Endodermal cell (in vitro differentiated cells): ENCODE results near the gene NR1H4. TPM values are rescaled to one million over a fixed set of nuclear protein-coding genes. Genes with fewer than 3 reads are reported as not detected.
A peak's percentile ranks its signal among the peaks of the same experiment; 100 is the strongest.

Source experiments
- DNase-seq: peaks from one replicate; pipeline ENCODE4 v3.0.0-alpha.2; 2017
- H3K27ac ChIP-seq: 2 replicates; pipeline ENCODE4 v1.5.1; 2013; ENCODE audit warnings: mild to moderate bottlenecking, low read depth, low read length, moderate library complexity
- H3K27me3 ChIP-seq: 2 replicates; pipeline ENCODE4 v1.6.1; 2013; ENCODE audit warnings: mild to moderate bottlenecking, low read length, moderate library complexity; ENCODE audit not compliant: insufficient read depth, control insufficient read depth, poor library complexity, severe bottlenecking
- H3K36me3 ChIP-seq: 2 replicates; pipeline ENCODE4 v1.7.0; 2013; ENCODE audit warnings: mild to moderate bottlenecking, low read length, moderate library complexity; ENCODE audit not compliant: control insufficient read depth, insufficient read depth
- H3K4me1 ChIP-seq: one replicate; pipeline ENCODE4 v1.7.0; 2013; ENCODE audit warnings: low read length; ENCODE audit not compliant: control insufficient read depth, insufficient read depth
- H3K4me3 ChIP-seq: 2 replicates; pipeline ENCODE4 v1.5.1; 2013; ENCODE audit warnings: mild to moderate bottlenecking, low read length, moderate library complexity
- H3K9ac ChIP-seq: 2 replicates; pipeline ENCODE4 v1.6.1; 2013; ENCODE audit warnings: mild to moderate bottlenecking, low read length, moderate library complexity; ENCODE audit not compliant: poor library complexity, severe bottlenecking; ENCODE audit errors: extremely low read depth
- H3K9me3 ChIP-seq: 2 replicates; pipeline ENCODE4 v1.6.1; 2013; ENCODE audit warnings: mild to moderate bottlenecking, low read length, moderate library complexity; ENCODE audit not compliant: control insufficient read depth
- H3K27ac Mint-ChIP-seq: 2 replicates; pipeline ENCODE4 v1.8.0; 2020; ENCODE audit warnings: mixed read lengths
- H3K27me3 Mint-ChIP-seq: 2 replicates; pipeline ENCODE4 v1.8.0; 2021; ENCODE audit warnings: mild to moderate bottlenecking, mixed read lengths; ENCODE audit not compliant: insufficient read depth
- H3K36me3 Mint-ChIP-seq: 2 replicates; pipeline ENCODE4 v1.8.0; 2020; ENCODE audit warnings: low read depth, mixed read lengths
- H3K4me1 Mint-ChIP-seq: 2 replicates; pipeline ENCODE4 v1.8.0; 2020; ENCODE audit warnings: mixed read lengths
- H3K4me3 Mint-ChIP-seq: 2 replicates; pipeline ENCODE4 v1.8.0; 2020; ENCODE audit warnings: mild to moderate bottlenecking, moderate library complexity, mixed read lengths
- H3K9me3 Mint-ChIP-seq: 2 replicates; pipeline ENCODE4 v1.8.0; 2020; ENCODE audit warnings: mild to moderate bottlenecking, mixed read lengths
- WGBS, 2 experiments: methylation state at CpG; one replicate each; pipeline versions ENCODE4 v1.1.5 to v1.1.7; 2013; ENCODE audit warnings: missing lambda C conversion rate in 2 of 2, mixed read lengths in 1 of 2; ENCODE audit not compliant: insufficient coverage in 1 of 2, insufficient read length in 1 of 2; 5-methylcytosine and 5-hydroxymethylcytosine counted together
- total RNA-seq, 2 donors: library from RNA; stranded (reverse); fragmentation: NEBNext Ultra II Directional in 1 of 2; extraction: Animal tissue kit (Norgen Biotek cat#: 25700) in 1 of 2; gene quantifications; 2 replicates in 1 of 2; 3 replicates in 1 of 2; pipeline ENCODE4 v1.2.1, GENCODE V29; 2021
- TF ChIP-seq, protein P1 (sequence below): fragments of 200-600 bp; sonication (generic); conservative IDR thresholded peaks from 2 replicates; pipeline ENCODE4 v1.5.0; 2021; ENCODE audit warnings: antibody characterized with exemption, mild to moderate bottlenecking

The NR1H4 gene
- total RNA-seq, 2 donors from 2014 or later: not detected

DNA sequence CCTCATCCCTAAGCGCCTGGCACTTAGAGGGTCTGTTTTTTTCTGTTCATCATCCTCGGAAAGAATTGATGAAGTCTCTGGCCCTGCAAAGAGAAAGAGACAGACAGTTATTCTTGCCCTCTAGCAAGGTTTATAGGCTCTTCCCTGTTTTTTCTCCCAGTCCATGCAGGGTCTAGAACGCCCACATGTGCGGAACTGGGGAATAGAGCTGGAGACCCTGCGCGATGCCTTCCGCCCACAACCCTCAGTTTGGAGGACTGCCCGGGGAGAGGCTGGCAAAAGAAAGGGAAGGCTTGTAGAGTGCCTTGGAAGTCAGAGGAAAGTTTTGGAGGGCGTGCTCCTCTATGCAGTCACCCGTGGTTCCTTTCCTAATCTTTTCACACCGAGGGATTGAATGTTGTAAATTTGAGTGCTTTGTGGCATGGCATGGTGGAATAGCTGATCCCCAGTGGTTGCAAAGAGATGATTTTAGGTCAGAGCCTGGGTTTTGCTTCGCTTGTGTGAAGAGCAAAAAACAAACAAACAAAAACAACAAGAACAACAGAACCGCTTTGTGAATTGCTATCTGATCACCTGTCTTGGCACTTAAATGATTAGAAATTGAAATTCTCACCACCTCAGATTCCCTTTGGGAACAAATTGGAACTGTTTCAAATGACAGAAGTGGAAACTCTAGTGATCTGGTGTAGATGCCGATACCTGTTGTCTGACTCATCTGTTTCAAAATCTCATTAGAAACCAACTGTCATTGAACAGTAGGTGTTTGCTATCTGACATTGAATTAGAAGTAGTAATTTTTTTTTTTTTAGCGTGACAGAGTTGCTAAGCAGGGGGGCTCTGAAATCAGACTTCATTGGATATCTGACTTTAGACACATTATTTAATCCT, 100.8 kb downstream of the NR1H4 start:
- Histone ChIP-seq H3K9me3 (no peaks in the 10 kb centered on the region), H3K36me3 (no peaks in the 10 kb centered on the region), H3K9ac (peak overlapping the region; percentile 54), H3K27me3 (peaks cover 16% of the 10 kb centered on the region), H3K4me3 (peak overlapping the region; percentile 91), H3K4me1 (no peaks in the 10 kb centered on the region), H3K27ac (no peak overlapping the region)
- Mint-ChIP-seq H3K4me1 (peaks cover 18% of the 10 kb centered on the region), H3K27ac (peak overlapping the region; percentile 97), H3K9me3 (no peaks in the 10 kb centered on the region), H3K4me3 (peak overlapping the region; percentile 88), H3K36me3 (no peaks in the 10 kb centered on the region), H3K27me3 (peaks cover 23% of the 10 kb centered on the region)
- DNase-seq: peak; percentile 78
- TF ChIP-seq, protein P1, sequence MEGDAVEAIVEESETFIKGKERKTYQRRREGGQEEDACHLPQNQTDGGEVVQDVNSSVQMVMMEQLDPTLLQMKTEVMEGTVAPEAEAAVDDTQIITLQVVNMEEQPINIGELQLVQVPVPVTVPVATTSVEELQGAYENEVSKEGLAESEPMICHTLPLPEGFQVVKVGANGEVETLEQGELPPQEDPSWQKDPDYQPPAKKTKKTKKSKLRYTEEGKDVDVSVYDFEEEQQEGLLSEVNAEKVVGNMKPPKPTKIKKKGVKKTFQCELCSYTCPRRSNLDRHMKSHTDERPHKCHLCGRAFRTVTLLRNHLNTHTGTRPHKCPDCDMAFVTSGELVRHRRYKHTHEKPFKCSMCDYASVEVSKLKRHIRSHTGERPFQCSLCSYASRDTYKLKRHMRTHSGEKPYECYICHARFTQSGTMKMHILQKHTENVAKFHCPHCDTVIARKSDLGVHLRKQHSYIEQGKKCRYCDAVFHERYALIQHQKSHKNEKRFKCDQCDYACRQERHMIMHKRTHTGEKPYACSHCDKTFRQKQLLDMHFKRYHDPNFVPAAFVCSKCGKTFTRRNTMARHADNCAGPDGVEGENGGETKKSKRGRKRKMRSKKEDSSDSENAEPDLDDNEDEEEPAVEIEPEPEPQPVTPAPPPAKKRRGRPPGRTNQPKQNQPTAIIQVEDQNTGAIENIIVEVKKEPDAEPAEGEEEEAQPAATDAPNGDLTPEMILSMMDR: no peak
- 23 to 34% methylated on average over 6 to 14 of the region's 15 CpGs for WGBS, 2 experiments

DNA sequence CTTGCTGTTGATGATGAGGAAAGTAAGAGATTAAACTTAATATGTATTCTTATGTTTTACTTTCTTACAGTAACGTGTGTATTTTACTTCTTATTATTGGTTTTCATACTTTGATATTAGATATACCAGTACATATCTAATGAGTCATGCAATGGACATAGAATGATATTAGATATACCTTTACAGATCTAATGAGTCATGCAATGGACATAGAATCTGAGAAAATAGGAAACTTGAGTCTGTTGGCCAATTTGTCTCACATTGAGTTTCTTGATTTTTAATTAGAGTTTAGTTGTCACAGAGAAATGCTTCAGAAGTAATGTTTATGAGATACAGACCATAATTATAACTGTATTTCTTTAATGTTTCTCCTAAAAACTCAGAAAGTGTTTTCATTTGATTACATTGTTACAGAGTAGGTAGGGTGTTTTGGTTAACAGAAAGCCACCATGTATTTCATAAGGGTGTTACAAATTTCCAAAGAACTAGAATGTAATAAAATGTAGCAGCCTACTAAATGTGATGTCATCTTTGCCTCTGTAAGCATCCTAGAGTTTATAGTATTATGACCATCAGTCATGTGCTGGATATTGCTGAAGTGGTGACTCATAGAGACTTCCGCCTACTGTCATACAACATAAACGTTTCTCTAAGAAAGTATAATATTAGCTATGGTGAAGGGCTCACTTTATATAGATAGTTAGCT, 102.8 kb downstream of the NR1H4 start:
- H3K4me1 ChIP-seq: no peaks in the 10 kb centered on the region
- Mint-ChIP-seq H3K4me3 (no peak overlapping the region), H3K27ac (no peak overlapping the region), H3K27me3 (peaks cover 15% of the 10 kb centered on the region), H3K4me1 (peaks cover 18% of the 10 kb centered on the region), H3K9me3 (no peaks in the 10 kb centered on the region), H3K36me3 (no peaks in the 10 kb centered on the region)
- H3K9ac ChIP-seq: no peak overlapping the region
- no peaks in the 10 kb centered on the region for H3K36me3 ChIP-seq
- no peak overlapping the region for H3K4me3 ChIP-seq
- no peak overlapping the region for H3K27ac ChIP-seq
- peaks cover 13% of the 10 kb centered on the region for H3K27me3 ChIP-seq
- WGBS, 2 experiments: 100% methylated on average over 2 of the region's 3 CpGs; no CpG with 5 or more reads in 1 of the 2 experiments
- no peak for DNase-seq
- TF ChIP-seq, protein P1: no peak
- H3K9me3 ChIP-seq: peaks cover 3% of the 10 kb centered on the region

DNA sequence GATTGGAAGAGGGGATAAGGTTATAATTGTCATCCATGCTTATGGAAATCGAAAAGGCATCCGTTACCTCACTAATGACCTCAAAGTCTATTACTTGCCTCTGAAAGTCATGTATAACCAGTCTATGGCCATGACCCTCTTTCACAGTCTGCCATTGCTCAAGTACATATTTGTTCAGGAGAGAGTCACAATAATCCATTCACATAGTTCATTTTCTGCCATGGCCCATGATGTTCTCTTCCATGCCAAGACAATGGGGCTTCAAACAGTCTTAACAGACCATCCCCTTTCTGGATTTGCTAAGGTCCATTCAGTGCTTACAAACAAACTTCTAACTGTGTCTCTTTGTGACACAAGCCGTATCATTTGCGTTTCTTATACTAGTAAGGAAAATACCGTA, 105.3 kb downstream of the NR1H4 start:
- Histone ChIP-seq H3K9ac (no peak overlapping the region), H3K4me1 (no peaks in the 10 kb centered on the region), H3K27ac (no peak overlapping the region), H3K9me3 (peaks cover 25% of the 10 kb centered on the region), H3K4me3 (no peak overlapping the region), H3K27me3 (no peaks in the 10 kb centered on the region), H3K36me3 (no peaks in the 10 kb centered on the region)
- Mint-ChIP-seq H3K27ac (no peak overlapping the region), H3K9me3 (peaks cover 17% of the 10 kb centered on the region), H3K4me1 (peaks cover 15% of the 10 kb centered on the region), H3K36me3 (peaks cover 10% of the 10 kb centered on the region), H3K4me3 (no peak overlapping the region), H3K27me3 (no peaks in the 10 kb centered on the region)
- WGBS, 2 experiments: 93 to 98% methylated on average over 5 of the region's 5 CpGs
- no peak for DNase-seq
- TF ChIP-seq, protein P1: no peak
